HEK293 (cell line): ENCODE data around the gene MAP3K7.

Source experiments
- CTCF ChIP-seq: fragments of 450-650 bp; formaldehyde crosslinking; IDR thresholded peaks from 2 replicates; pipeline ENCODE4 v1.5.1; 2016; ENCODE audit warnings: missing biosample characterization, missing genetic modification characterization
- REST ChIP-seq: fragments of 450-650 bp; formaldehyde crosslinking; IDR thresholded peaks from 2 replicates; pipeline ENCODE4 v1.5.1; 2016; ENCODE audit warnings: missing biosample characterization, missing genetic modification characterization
- ZBTB20 ChIP-seq: fragments of 450-650 bp; formaldehyde crosslinking; IDR thresholded peaks from 2 replicates; pipeline ENCODE4 v1.5.1; 2016; ENCODE audit warnings: missing biosample characterization, missing genetic modification characterization
- ZNF266 ChIP-seq: fragments of 450-650 bp; formaldehyde crosslinking; IDR thresholded peaks from 2 replicates; pipeline ENCODE4 v1.5.1; 2016; ENCODE audit warnings: missing biosample characterization, missing genetic modification characterization, low read depth
- ZNF530 ChIP-seq: fragments of 450-650 bp; formaldehyde crosslinking; IDR thresholded peaks from 2 replicates; pipeline ENCODE4 v1.5.1; 2016; ENCODE audit warnings: low read depth, missing biosample characterization, missing genetic modification characterization
- ZNF670 ChIP-seq: fragments of 450-650 bp; formaldehyde crosslinking; IDR thresholded peaks from 2 replicates; pipeline ENCODE4 v1.5.1; 2016; ENCODE audit warnings: missing biosample characterization, missing genetic modification characterization, low read depth

- TF ChIP-seq ZBTB20 (no peak), ZNF530 (tag by site-specific recombination) (no peak), ZNF670 (tag by site-specific recombination) (no peak), CTCF (tag by site-specific recombination) (no peak), REST (tag by site-specific recombination) (no peak), ZNF266 (tag by site-specific recombination) (no peak)
Observed at GRCh38 chr6:90547991-90548390, 38.9 kb downstream of the MAP3K7 start.
